NCI-H2107 (cell line): ENCODE results near the gene G6PC2.
A peak's percentile ranks its signal among the peaks of the same experiment; 100 is the strongest.
"Not testable (repeated sequence)": the region's sequence is repeated elsewhere in the genome, so short reads cannot be mapped to it uniquely, and the experiment has no call there.

Source experiments
- DNase-seq: peaks from one replicate; lab custom pipeline; 2025; lab: John Stamatoyannopoulos, UW

G6PC2 gene

GRCh38 chr2:168901003-168901402 is at the start of gene G6PC2:
Gene G6PC2, plus strand, starts transcription at chr2:168901291. Its CDS starts 41 bp downstream, at chr2:168901332.
- DNase-seq, result no peak

- DNase-seq, result no peak
These were observed 49.3 kb upstream of the G6PC2 start for GRCh38 chr2:168851674-168852320.

- DNase-seq, result no peak
These were observed 48.6 kb upstream of the G6PC2 start for GRCh38 chr2:168852481-168852880.

- DNase-seq, result no peak
These were observed 47.6 kb upstream of the G6PC2 start for GRCh38 chr2:168853471-168853870.

- no peak for DNase-seq
These were observed 46.4 kb upstream of the G6PC2 start for GRCh38 chr2:168854651-168855050.

- DNase-seq, result no peak
These were observed 45.5 kb upstream of the G6PC2 start for GRCh38 chr2:168855601-168856000.

- DNase-seq, result no peak
These were observed 42.9 kb upstream of the G6PC2 start for GRCh38 chr2:168858146-168858545.

- DNase-seq, result not testable (repeated sequence)
These were observed 33.9 kb upstream of the G6PC2 start for GRCh38 chr2:168867164-168867563.

GRCh38 chr2:168870369-168870768 is 30.7 kb upstream of the G6PC2 start:
- DNase-seq, result not testable (repeated sequence)

GRCh38 chr2:168870824-168871223 is 30.3 kb upstream of the G6PC2 start:
- DNase-seq, result not testable (repeated sequence)

- DNase-seq, result no peak
These were observed 26.6 kb upstream of the G6PC2 start for GRCh38 chr2:168874368-168875054.

- not testable (repeated sequence) for DNase-seq
These were observed 18.9 kb upstream of the G6PC2 start for GRCh38 chr2:168882163-168882562.

- DNase-seq, result no peak
These were observed 16.1 kb upstream of the G6PC2 start for GRCh38 chr2:168884975-168885374.

- DNase-seq, result no peak
These were observed 11.5 kb upstream of the G6PC2 start for GRCh38 chr2:168889635-168890005.

GRCh38 chr2:168890006-168890782 is 10.9 kb upstream of the G6PC2 start, which contains the start of gene SPC25:
Gene SPC25, minus strand, starts transcription at chr2:168890430. Its CDS starts 911 bp downstream, at chr2:168889519.
- DNase-seq, result peak; percentile 86

GRCh38 chr2:168892327-168892726 is 8.8 kb upstream of the G6PC2 start:
- DNase-seq, result no peak

- no peak for DNase-seq
These were observed 7.0 kb upstream of the G6PC2 start for GRCh38 chr2:168894101-168894500.

GRCh38 chr2:168894720-168895119 is 6.4 kb upstream of the G6PC2 start:
- no peak for DNase-seq

- peak; percentile 9 for DNase-seq
These were observed 5.3 kb upstream of the G6PC2 start for GRCh38 chr2:168895771-168896170.

- no peak for DNase-seq
These were observed 4.3 kb upstream of the G6PC2 start for GRCh38 chr2:168896783-168897182.

- DNase-seq, result no peak
These were observed 3.6 kb upstream of the G6PC2 start for GRCh38 chr2:168897449-168897848.

GRCh38 chr2:168903888-168904287 is 2.8 kb downstream of the G6PC2 start:
- no peak for DNase-seq

- DNase-seq, result no peak
These were observed 3.3 kb downstream of the G6PC2 start for GRCh38 chr2:168904358-168904757.
